ENCODE results near the gene PRKCA.

PRKCA gene

GRCh38 chr17:66673668-66674276 is 371.4 kb downstream of the PRKCA start:
- no peaks in the 10 kb centered on the region for H3K9me3 ChIP-seq
- H3K36me3 ChIP-seq (replicated peaks) = no peaks in the 10 kb centered on the region
- DNase-seq (ENCODE audit: low spot score in 2 of 2) = peak; percentile 42 to 66
- no peaks in the 10 kb centered on the region for H3K27me3 ChIP-seq (ENCODE audit: low read depth)
- in situ Hi-C loops (cut with MboI; ENCODE audit: low sequenced_read_pairs) = loop anchor here (10.0 kb wide), 1 partner anchor 419 kb away; no protein-coding TSS in a partner anchor
- no peak overlapping the region for H3K4me3 ChIP-seq
- peaks cover 4% of the 10 kb centered on the region; the same call in 1 of the 2 replicates for H3K4me1 ChIP-seq

DNA sequence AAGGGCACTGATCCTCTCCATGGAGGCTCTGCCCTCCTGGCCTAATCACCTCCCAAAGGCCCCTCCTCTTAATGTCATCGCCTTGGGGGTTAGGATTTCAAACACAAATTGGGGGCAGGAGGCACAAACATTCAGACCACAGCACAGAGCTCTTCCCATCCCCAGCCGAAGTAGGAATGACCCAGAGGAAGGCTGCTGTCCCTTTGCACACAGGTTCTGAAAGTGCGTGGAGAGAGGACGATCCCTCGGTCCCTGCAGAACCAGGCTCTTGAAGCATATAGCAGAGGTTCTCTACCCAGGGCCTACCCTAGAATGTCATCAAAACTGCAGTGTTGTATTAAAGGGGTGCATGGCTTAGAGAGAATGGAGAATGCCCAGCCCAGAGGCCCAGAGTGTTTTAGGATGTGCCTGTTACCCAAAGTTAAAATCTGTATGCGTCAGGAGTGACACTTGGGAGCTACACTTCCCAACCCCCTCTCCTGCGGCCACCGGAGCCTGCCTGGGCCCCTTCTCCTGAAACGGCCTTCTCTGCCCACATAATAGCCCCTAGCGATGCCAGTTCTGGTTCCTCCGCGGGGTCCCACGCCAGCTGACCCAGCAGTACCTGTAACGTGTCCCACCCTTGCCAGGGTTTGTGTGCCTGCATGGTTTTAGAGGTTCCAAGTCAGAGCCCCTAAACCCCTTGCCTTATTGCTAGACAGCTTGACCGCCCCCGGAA is 373.0 kb downstream of the PRKCA start:
- peaks cover 4% of the 10 kb centered on the region; the same call in 1 of the 2 replicates for H3K4me1 ChIP-seq
- in situ Hi-C loops (cut with MboI; ENCODE audit: low sequenced_read_pairs) = loop anchor here (10.0 kb wide), 1 partner anchor 421 kb away; no protein-coding TSS in a partner anchor
- no peaks in the 10 kb centered on the region for H3K9me3 ChIP-seq

GRCh38 chr17:66675991-66676371 is 373.6 kb downstream of the PRKCA start:
- DNase-seq (ENCODE audit: low spot score in 2 of 2) = no peak
- no peaks in the 10 kb centered on the region for H3K36me3 ChIP-seq (replicated peaks)
- peaks cover 4% of the 10 kb centered on the region; the same call in 1 of the 2 replicates for H3K4me1 ChIP-seq
- in situ Hi-C loops (cut with MboI; ENCODE audit: low sequenced_read_pairs) = loop anchor here (10.0 kb wide), 1 partner anchor 421 kb away; no protein-coding TSS in a partner anchor
- no peak overlapping the region for H3K4me3 ChIP-seq
- H3K27me3 ChIP-seq (ENCODE audit: low read depth) = no peaks in the 10 kb centered on the region
- no peaks in the 10 kb centered on the region for H3K9me3 ChIP-seq

More for the DNA sequence above, 373.0 kb downstream of the PRKCA start:
- DNase-seq (ENCODE audit: low spot score in 2 of 2) = no peak
- Histone ChIP-seq H3K36me3 (replicated peaks) (no peaks in the 10 kb centered on the region), H3K27me3 (ENCODE audit: low read depth) (no peaks in the 10 kb centered on the region), H3K4me3 (no peak overlapping the region)

DNA sequence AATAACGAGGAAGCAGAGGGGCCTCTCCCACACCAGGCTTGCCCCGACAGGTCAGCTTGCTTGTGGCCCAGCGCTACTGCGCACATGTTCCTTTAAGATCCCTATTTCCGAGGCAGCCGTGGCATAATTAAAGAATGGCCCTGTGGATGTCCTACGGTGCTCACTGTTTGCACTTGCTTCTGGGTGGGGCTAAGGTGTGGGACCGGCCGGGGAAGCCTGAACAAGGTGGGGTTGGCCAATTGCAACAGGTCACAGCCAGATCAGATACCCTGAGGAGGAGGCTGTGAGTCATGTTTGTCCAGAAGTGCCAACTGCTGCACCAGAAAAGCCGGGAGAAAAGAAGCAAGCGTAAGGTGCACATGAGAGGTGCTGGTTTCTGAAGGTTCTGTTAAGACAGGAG is 374.0 kb downstream of the PRKCA start:
- no peaks in the 10 kb centered on the region for H3K36me3 ChIP-seq (replicated peaks)
- H3K9me3 ChIP-seq = no peaks in the 10 kb centered on the region
- peaks cover 4% of the 10 kb centered on the region; the same call in 1 of the 2 replicates for H3K4me1 ChIP-seq
- DNase-seq (ENCODE audit: low spot score in 2 of 2) = no peak
- in situ Hi-C loops (cut with MboI; ENCODE audit: low sequenced_read_pairs) = loop anchor here (10.0 kb wide), 1 partner anchor 422 kb away; no protein-coding TSS in a partner anchor
- no peak overlapping the region for H3K4me3 ChIP-seq
- no peaks in the 10 kb centered on the region for H3K27me3 ChIP-seq (ENCODE audit: low read depth)

DNA sequence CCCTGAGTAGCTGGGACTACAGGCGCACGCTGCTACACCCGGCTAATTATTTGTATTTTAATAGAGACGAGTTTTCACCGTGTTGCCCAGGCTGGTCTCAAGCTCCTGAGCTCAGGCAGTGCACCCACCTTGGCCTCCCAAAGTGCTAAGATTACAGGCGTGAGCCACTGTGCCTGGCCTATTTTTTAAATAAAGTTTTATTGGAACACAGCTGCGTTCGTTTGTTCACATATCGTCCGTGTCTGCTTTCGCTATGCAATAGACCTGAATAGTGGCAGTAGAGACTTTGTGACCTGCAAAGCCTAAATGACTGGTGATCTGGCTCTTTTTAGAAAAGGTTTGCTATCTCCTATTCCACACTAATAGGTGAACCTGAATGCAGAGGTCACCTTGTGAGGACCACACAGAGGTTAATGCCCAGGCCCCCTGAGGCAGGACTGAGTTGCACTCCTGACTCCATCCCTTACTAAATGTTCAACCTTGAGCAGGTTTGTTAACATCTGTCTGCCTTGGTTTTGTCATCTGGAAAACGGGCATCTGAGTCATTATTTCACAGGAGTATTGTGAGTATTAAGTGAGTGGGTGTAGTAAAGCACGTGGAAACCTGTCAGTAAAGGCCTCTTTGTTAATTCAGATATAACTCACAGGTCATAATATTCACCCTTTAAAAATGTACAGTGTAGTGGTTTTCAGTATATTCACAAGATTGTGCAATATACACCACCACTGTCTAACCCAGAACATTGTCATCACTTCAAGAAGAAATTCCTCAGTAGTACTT is 375.0 kb downstream of the PRKCA start:
- Histone ChIP-seq H3K9me3 (no peaks in the 10 kb centered on the region), H3K4me1 (no peaks in the 10 kb centered on the region; the same call in 1 of the 2 replicates), H3K27me3 (ENCODE audit: low read depth) (no peaks in the 10 kb centered on the region), H3K36me3 (replicated peaks) (no peaks in the 10 kb centered on the region), H3K4me3 (no peak overlapping the region)
- in situ Hi-C loops (cut with MboI; ENCODE audit: low sequenced_read_pairs) = loop anchor here (10.0 kb wide), 1 partner anchor 423 kb away; no protein-coding TSS in a partner anchor
- no peak for DNase-seq (ENCODE audit: low spot score in 2 of 2)

- H3K9me3 ChIP-seq = no peaks in the 10 kb centered on the region
- in situ Hi-C loops (cut with MboI; ENCODE audit: low sequenced_read_pairs) = loop anchor here (10.0 kb wide), 1 partner anchor 423 kb away; no protein-coding TSS in a partner anchor
Measured at GRCh38 chr17:66678061-66678460, 375.6 kb downstream of the PRKCA start.

DNA sequence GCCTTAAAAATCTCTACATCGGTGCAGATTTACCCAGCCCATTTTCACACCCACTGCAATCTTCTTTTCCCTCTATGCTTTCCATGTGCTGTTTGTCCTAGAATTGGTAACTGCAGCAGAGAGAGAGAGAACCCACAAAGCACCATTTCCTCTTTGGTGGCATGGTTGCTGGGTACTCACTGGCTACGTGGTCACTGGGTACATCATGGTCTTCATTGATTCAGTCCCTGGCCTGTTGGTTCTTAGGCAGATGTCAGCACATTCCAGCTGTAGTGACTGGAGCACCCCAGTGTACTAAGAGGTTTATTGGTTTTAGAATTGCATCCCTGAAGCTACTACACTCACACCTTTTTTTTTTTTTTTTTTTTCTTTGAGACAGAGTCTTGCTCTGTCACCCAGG is 376.4 kb downstream of the PRKCA start:
- no peaks in the 10 kb centered on the region for H3K4me1 ChIP-seq
- DNase-seq (ENCODE audit: low spot score in 2 of 2) = no peak
- no peaks in the 10 kb centered on the region for H3K36me3 ChIP-seq (replicated peaks)
- no peak overlapping the region for H3K4me3 ChIP-seq
- no peaks in the 10 kb centered on the region for H3K9me3 ChIP-seq
- no peaks in the 10 kb centered on the region for H3K27me3 ChIP-seq (ENCODE audit: low read depth)
- in situ Hi-C loops (cut with MboI; ENCODE audit: low sequenced_read_pairs) = loop anchor here (10.0 kb wide), 1 partner anchor 424 kb away; no protein-coding TSS in a partner anchor

More at GRCh38 chr17:66678061-66678460, 375.6 kb downstream of the PRKCA start:
- no peak for DNase-seq (ENCODE audit: low spot score in 2 of 2)
- Histone ChIP-seq H3K36me3 (replicated peaks) (no peaks in the 10 kb centered on the region), H3K27me3 (ENCODE audit: low read depth) (no peaks in the 10 kb centered on the region), H3K4me1 (no peaks in the 10 kb centered on the region), H3K4me3 (no peak overlapping the region)

DNA sequence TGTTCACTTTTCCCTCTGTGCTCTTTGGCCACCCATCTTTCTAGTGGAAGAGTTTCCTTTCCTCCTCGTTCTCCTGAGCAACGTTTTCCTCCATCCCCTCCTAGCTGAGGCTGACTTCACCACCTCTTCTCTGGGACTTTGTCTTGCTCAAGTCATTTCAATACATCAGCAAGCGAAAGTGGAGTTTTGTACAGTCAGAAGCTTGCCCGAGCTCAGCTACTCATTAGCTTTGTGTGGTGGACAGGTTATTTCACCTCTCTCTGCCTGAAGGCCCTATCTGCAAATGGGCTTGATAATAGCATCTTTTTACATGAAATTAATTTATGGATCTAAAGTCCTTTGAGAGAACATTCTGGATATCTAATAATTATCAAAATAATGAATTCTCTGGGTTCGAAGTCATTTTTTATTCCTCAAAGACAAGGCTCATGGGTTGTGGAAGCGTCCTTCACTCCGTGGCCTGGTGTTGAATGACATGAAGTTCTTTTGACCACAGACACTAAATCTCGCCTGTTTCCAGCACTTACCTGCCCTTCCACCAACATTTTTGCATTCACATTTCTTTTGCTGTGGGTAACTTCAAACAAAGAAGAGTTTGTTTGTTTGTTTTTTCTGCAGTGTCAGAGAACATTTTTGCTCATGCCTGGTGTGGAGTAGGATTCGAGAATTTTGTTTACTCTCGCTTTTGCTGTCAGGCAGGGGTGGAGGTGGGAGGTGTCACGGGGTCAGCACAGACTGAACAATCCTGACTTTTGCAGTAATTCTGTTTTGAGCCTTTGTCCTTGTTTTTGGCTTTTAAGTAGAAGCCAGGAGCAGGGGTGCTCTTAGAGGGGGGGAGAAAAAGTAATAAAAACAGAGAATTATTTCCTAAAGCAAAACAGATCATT is 377.5 kb downstream of the PRKCA start:
- DNase-seq (ENCODE audit: low spot score in 2 of 2) = no peak
- in situ Hi-C loops (cut with MboI; ENCODE audit: low sequenced_read_pairs) = loop anchor here (10.0 kb wide), 1 partner anchor 425 kb away; no protein-coding TSS in a partner anchor
- Histone ChIP-seq H3K4me3 (no peak overlapping the region), H3K4me1 (no peaks in the 10 kb centered on the region), H3K36me3 (replicated peaks) (no peaks in the 10 kb centered on the region), H3K9me3 (no peaks in the 10 kb centered on the region), H3K27me3 (ENCODE audit: low read depth) (no peaks in the 10 kb centered on the region)

GRCh38 chr17:66682283-66682682 is 379.9 kb downstream of the PRKCA start:
- in situ Hi-C loops (cut with MboI; ENCODE audit: low sequenced_read_pairs) = no loop called here
- H3K4me3 ChIP-seq = no peak overlapping the region
- H3K4me1 ChIP-seq = no peaks in the 10 kb centered on the region
- H3K36me3 ChIP-seq (replicated peaks) = no peaks in the 10 kb centered on the region
- no peaks in the 10 kb centered on the region for H3K27me3 ChIP-seq (ENCODE audit: low read depth)
- no peak for DNase-seq (ENCODE audit: low spot score in 2 of 2)
- H3K9me3 ChIP-seq = no peaks in the 10 kb centered on the region

DNA sequence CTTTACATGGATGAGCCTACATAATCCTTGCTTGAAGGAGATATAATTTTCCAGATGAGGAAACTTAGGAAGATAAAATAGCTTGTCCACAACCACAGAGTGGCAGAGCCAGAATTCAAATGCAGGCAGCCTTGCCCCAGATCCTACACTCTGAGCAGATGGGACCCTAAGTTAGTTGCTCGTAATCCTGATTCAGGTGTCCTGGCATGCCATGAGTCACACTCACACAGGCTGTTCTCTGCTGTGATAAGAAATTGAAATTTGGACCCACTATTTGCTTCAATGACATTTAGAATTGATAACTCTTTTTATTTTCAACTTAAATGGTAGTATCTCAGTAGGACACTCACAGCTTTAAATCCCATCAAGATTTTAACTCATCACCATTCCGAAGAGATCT is 381.8 kb downstream of the PRKCA start:
- no peaks in the 10 kb centered on the region for H3K27me3 ChIP-seq (ENCODE audit: low read depth)
- H3K36me3 ChIP-seq (replicated peaks) = no peaks in the 10 kb centered on the region
- H3K9me3 ChIP-seq = no peaks in the 10 kb centered on the region
- no peaks in the 10 kb centered on the region for H3K4me1 ChIP-seq
- in situ Hi-C loops (cut with MboI; ENCODE audit: low sequenced_read_pairs) = no loop called here
- no peak overlapping the region for H3K4me3 ChIP-seq
- DNase-seq (ENCODE audit: low spot score in 2 of 2) = no peak

- no peak for DNase-seq (ENCODE audit: low spot score in 2 of 2)
- Histone ChIP-seq H3K4me1 (no peaks in the 10 kb centered on the region), H3K27me3 (ENCODE audit: low read depth) (no peaks in the 10 kb centered on the region), H3K36me3 (replicated peaks) (no peaks in the 10 kb centered on the region), H3K4me3 (no peak overlapping the region), H3K9me3 (no peaks in the 10 kb centered on the region)
- in situ Hi-C loops (cut with MboI; ENCODE audit: low sequenced_read_pairs) = no loop called here
Measured at GRCh38 chr17:66684731-66685130, 382.3 kb downstream of the PRKCA start.

GRCh38 chr17:66686601-66687000 is 384.2 kb downstream of the PRKCA start:
- no peaks in the 10 kb centered on the region for H3K27me3 ChIP-seq (ENCODE audit: low read depth)
- H3K9me3 ChIP-seq = no peaks in the 10 kb centered on the region
- DNase-seq (ENCODE audit: low spot score in 2 of 2) = no peak
- H3K4me3 ChIP-seq = no peak overlapping the region
- no peaks in the 10 kb centered on the region for H3K36me3 ChIP-seq (replicated peaks)
- H3K4me1 ChIP-seq = no peaks in the 10 kb centered on the region
- in situ Hi-C loops (cut with MboI; ENCODE audit: low sequenced_read_pairs) = no loop called here
